ENCODE data around the gene MACROD2.
A peak's percentile ranks its signal among the peaks of the same experiment; 100 is the strongest.

MACROD2 gene

GRCh38 chr20:14336686-14337085 is 341.4 kb downstream of the MACROD2 start:
- no peak for DNase-seq (ENCODE audit: low spot score)

DNA sequence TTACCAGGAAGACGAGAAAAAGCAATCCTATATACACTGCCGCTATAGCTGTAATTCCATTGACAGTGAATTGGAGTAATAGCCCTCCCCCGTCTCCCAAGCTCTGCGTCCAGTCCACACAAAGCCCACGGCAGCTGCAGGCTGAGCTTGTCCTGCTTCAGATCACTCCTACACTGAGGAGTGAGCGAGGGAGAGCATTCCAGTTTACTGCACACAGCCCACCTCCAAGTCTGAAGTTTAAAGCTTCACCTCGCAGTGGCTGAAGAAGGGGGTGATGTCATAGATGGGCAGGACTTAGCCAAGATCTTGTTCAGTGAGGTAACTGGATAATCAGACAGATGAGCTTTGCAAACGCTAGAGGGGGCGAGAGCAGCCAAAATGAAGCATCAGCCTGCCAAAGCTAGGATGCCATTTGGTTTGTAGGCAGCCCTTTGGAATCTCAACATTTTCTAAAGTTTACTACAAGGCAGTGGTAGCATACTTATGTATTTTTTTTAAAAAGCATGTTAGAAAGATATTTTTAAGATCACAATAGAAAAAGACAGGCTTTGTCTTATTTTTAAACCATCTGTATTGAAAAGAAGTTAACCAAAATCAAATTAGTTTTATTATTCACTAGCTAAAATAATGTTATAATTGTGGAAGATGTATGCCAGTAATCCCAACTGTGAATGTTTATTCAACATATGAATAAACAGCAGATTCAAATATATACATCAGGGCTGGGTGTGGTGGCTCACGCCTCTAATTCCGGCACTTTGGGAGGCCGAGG is 342.3 kb downstream of the MACROD2 start, which contains the start of gene FLRT3:
Gene FLRT3 (minus strand): TSS at position 213 of the 772 bp plus-strand sequence. CDS start 10,106 bp downstream, outside the sequence.
- peak; percentile 73 for DNase-seq (ENCODE audit: low spot score)

- DNase-seq (ENCODE audit: low spot score): no peak
Observed at GRCh38 chr20:14341801-14342200, 346.5 kb downstream of the MACROD2 start.

- DNase-seq (ENCODE audit: low spot score): no peak
Observed at GRCh38 chr20:14342918-14343317, 347.6 kb downstream of the MACROD2 start.

GRCh38 chr20:14343491-14344065 is 348.3 kb downstream of the MACROD2 start:
- DNase-seq (ENCODE audit: low spot score): no peak

- peak; percentile 42 for DNase-seq (ENCODE audit: low spot score)
Observed at GRCh38 chr20:14344746-14345145, 349.4 kb downstream of the MACROD2 start.

- DNase-seq (ENCODE audit: low spot score): no peak
Observed at GRCh38 chr20:14355791-14356190, 360.5 kb downstream of the MACROD2 start.

GRCh38 chr20:14360416-14360815 is 365.1 kb downstream of the MACROD2 start:
- DNase-seq (ENCODE audit: low spot score): no peak

- DNase-seq (ENCODE audit: low spot score): no peak
Observed at GRCh38 chr20:14361509-14362345, 366.4 kb downstream of the MACROD2 start.

DNA sequence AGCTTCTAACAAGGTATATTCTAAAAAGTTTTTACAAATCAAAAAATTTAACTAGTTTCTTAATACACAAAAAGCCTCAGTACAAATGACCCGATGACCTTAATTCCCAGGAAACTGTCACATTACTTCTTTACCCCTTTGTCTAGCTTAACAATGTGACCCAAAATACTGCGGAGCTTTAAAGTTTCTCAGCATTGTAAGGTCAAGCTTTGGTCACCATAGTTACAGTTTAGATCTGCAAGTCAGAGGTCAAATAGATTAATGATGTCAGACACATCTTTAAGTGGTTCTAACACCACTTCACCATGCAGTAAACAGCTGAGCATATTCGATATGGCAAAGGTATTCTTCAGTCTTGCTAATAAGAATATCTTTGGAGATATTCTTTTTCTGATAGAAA is 378.9 kb downstream of the MACROD2 start:
- no peak for DNase-seq (ENCODE audit: low spot score)

- peak; percentile 23 for DNase-seq (ENCODE audit: low spot score)
Observed at GRCh38 chr20:14375416-14375985, 380.2 kb downstream of the MACROD2 start.

DNA sequence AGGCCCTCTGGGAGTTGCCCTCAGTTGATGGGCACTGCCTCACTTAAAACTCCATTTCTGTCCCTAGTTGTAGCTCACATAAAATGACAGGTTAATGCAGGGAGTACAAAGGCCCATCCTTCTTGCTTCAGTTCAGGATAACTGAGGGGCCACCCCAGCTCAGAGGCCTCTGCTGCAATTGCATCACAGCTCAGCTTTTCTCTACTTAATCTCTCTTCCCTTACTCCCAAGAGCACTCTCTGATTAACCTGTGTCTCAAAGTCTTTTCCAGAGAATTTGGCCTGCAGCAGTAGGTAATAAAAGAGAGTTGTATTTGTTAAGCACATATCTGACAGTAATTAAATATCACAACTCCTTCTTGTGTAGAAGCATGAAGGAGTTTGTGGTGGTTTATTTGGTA is 383.0 kb downstream of the MACROD2 start:
- peak; percentile 33 for DNase-seq (ENCODE audit: low spot score)

DNA sequence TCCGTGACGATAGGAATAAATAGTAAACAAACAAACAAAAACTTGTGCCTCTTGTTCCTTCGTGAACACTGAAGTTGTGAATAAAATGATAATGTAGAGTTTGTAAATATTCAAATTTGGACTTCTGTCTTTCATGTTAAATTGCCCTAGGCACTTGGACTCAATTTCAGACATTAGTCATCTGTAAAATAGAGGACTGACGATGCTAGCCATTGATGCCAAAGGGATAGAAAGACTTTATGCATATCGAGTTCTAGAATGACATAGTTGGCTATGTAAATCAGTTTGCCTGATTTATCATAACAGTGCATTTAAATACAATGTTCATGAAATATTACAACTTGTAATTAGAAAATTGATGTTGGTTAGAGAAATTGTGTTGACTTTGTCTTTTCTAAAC is 388.0 kb downstream of the MACROD2 start:
- no peak for DNase-seq (ENCODE audit: low spot score)

GRCh38 chr20:14384416-14385175 is 389.3 kb downstream of the MACROD2 start:
- DNase-seq (ENCODE audit: low spot score): no peak

DNA sequence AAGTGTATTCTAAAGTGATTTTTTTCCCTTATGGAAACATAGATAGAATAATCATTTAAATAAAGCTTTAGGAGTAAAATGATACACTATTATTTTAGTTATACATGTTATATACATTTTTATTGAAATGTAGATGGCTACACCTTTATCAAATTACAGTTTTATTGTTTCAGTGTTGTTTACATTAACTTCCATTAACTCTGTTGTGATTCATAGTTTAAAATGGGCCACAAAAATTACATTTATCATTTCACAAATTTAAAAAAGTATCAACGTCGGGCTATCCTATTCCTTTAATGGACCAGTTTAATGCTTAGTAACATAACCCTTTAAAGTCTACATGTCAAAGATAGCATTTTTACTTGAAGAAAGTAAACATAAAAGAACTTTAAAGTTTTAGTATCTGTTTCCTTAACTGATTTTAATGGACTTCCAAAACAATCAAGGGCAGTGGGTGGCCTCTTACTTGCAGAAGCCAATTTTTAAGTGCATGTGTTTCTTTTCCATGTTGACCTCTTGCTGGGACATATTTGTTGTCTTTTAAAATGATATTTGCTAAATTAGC is 389.9 kb downstream of the MACROD2 start:
- DNase-seq (ENCODE audit: low spot score): no peak

- no peak for DNase-seq (ENCODE audit: low spot score)
Observed at GRCh38 chr20:14386726-14387125, 391.4 kb downstream of the MACROD2 start.

DNA sequence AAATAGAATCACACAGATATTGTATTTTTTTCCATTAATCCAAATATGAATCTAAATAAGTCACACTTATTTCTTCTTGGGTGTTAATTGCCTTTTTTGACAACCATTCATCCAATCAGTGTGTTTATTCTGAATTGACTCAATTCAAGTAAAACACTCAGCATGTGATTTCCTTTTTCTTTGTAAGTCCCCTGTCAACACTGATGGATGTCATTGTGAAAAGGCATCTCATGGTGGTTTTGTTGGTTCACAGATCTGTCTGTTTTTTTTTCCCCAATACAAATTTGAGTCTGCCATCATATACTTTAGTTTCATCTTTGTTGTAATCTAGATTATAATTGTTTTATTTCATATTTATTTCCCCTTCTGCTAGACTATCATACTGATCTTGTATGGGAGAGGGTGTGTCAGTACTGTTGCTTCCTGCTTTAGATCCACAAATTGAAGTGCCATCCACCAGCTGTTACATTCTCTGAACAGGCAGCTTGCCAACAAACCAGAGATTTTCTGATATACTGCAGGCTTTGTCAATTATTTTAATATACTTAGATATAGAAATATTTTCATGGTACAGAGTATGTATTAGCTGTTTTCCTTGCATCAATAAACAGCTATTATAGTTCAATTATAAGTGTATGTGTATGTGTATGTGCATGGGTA is 406.3 kb downstream of the MACROD2 start:
- no peak for DNase-seq (ENCODE audit: low spot score)

GRCh38 chr20:14404515-14404914 is 409.2 kb downstream of the MACROD2 start:
- DNase-seq (ENCODE audit: low spot score): no peak

DNA sequence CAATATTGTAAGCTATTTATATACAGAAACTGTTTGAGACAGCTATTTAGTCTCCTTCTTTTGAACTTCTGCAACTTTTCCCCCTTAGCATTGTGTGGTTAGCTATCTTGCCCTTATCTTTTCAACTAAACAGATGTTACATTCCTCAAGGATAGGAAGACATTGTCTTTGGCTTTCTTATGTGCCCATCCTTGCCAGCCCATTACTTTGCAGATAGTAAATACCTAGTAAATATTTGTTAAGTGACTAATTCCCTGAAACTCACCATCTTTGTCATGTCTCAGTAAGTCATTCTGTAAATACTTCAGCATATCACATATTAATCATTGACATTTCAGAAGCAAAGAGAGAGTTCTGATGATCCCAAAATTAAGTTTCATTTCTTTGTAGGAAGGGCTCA is 411.2 kb downstream of the MACROD2 start:
- DNase-seq (ENCODE audit: low spot score): no peak

DNA sequence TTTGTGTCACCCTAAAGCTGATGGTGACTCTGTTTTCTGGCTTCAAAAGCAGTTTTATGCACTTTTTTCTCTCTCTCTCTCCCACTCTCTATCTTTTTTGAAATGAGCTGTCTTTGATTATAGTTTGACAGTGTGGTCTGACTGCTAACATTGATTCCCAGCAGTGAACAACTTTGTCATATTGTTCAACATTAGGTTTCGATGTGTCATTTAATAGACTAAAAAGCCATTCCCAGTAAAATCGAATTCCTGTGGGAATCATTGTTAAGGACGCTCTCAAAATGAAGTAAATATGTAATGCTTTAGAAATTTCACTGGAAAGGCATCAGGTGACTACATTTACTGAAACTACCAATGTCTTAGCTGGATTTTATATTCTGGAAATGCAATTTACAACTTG is 412.0 kb downstream of the MACROD2 start:
- DNase-seq (ENCODE audit: low spot score): no peak
